ENCODE data around the gene RASA3.

Gene RASA3

GRCh38 chr13:114167426-114167825 is 35.0 kb upstream of the RASA3 start:
- no peak overlapping the region for H3K4me3 ChIP-seq (ENCODE audit: low read length)
- H3K4me1 ChIP-seq (ENCODE audit: low read length), result no peaks in the 10 kb centered on the region
- no peaks in the 10 kb centered on the region for H3K79me2 ChIP-seq (ENCODE audit: low read length)
- no peak overlapping the region for H3K27ac ChIP-seq (ENCODE audit: low read length)
- TF ChIP-seq EZH2phosphoT487 (IDR thresholded peaks at IDR 0.05; ENCODE audit: low read depth), result no peak
- TF ChIP-seq CTCF (IDR thresholded peaks at IDR 0.05; ENCODE audit: low read depth, low read length), result no peak
- no peaks in the 10 kb centered on the region for H4K20me1 ChIP-seq (ENCODE audit: insufficient read depth, low read length)
- no peak overlapping the region for H3K9ac ChIP-seq (ENCODE audit: low read length)
- no peak overlapping the region for H3K4me2 ChIP-seq (ENCODE audit: low read length)
- H2AFZ ChIP-seq (ENCODE audit: low read depth, low read length), result no peak overlapping the region
- no peaks in the 10 kb centered on the region for H3K36me3 ChIP-seq (replicated peaks; ENCODE audit: low read depth, low read length)
- no peaks in the 10 kb centered on the region for H3K9me3 ChIP-seq (ENCODE audit: insufficient read depth, low read length)
- peaks cover 25% of the 10 kb centered on the region for H3K27me3 ChIP-seq (ENCODE audit: low read depth, low read length)

GRCh38 chr13:114166381-114167131 is 34.1 kb upstream of the RASA3 start:
- no peaks in the 10 kb centered on the region for H4K20me1 ChIP-seq (ENCODE audit: insufficient read depth, low read length)
- no peaks in the 10 kb centered on the region for H3K4me1 ChIP-seq (ENCODE audit: low read length)
- no peak overlapping the region for H3K4me3 ChIP-seq (ENCODE audit: low read length)
- H3K36me3 ChIP-seq (replicated peaks; ENCODE audit: low read depth, low read length), result no peaks in the 10 kb centered on the region
- H3K4me2 ChIP-seq (ENCODE audit: low read length), result no peak overlapping the region
- no peak overlapping the region for H3K27ac ChIP-seq (ENCODE audit: low read length)
- peaks cover 23% of the 10 kb centered on the region for H3K27me3 ChIP-seq (ENCODE audit: low read depth, low read length)
- H3K9me3 ChIP-seq (ENCODE audit: insufficient read depth, low read length), result no peaks in the 10 kb centered on the region
- no peak overlapping the region for H2AFZ ChIP-seq (ENCODE audit: low read depth, low read length)
- TF ChIP-seq CTCF (IDR thresholded peaks at IDR 0.05; ENCODE audit: low read depth, low read length) (no peak), EZH2phosphoT487 (IDR thresholded peaks at IDR 0.05; ENCODE audit: low read depth) (no peak)
- no peak overlapping the region for H3K9ac ChIP-seq (ENCODE audit: low read length)
- no peaks in the 10 kb centered on the region for H3K79me2 ChIP-seq (ENCODE audit: low read length)

- no peaks in the 10 kb centered on the region for H3K79me2 ChIP-seq (ENCODE audit: low read length)
- H4K20me1 ChIP-seq (ENCODE audit: insufficient read depth, low read length), result no peaks in the 10 kb centered on the region
- no peaks in the 10 kb centered on the region for H3K36me3 ChIP-seq (replicated peaks; ENCODE audit: low read depth, low read length)
- H3K27ac ChIP-seq (ENCODE audit: low read length), result no peak overlapping the region
- no peaks in the 10 kb centered on the region for H3K9me3 ChIP-seq (ENCODE audit: insufficient read depth, low read length)
- no peak overlapping the region for H3K9ac ChIP-seq (ENCODE audit: low read length)
- no peak overlapping the region for H2AFZ ChIP-seq (ENCODE audit: low read depth, low read length)
- H3K4me2 ChIP-seq (ENCODE audit: low read length), result no peak overlapping the region
- no peak for TF ChIP-seq CTCF (IDR thresholded peaks at IDR 0.05; ENCODE audit: low read depth, low read length)
- no peak for TF ChIP-seq EZH2phosphoT487 (IDR thresholded peaks at IDR 0.05; ENCODE audit: low read depth)
- no peak overlapping the region for H3K4me3 ChIP-seq (ENCODE audit: low read length)
- no peaks in the 10 kb centered on the region for H3K4me1 ChIP-seq (ENCODE audit: low read length)
- peaks cover 20% of the 10 kb centered on the region for H3K27me3 ChIP-seq (ENCODE audit: low read depth, low read length)
These were observed 32.4 kb upstream of the RASA3 start for GRCh38 chr13:114164681-114165429.

GRCh38 chr13:114164053-114164452 is 31.6 kb upstream of the RASA3 start:
- H3K9ac ChIP-seq (ENCODE audit: low read length), result no peak overlapping the region
- H3K9me3 ChIP-seq (ENCODE audit: insufficient read depth, low read length), result no peaks in the 10 kb centered on the region
- no peaks in the 10 kb centered on the region for H3K79me2 ChIP-seq (ENCODE audit: low read length)
- H3K4me1 ChIP-seq (ENCODE audit: low read length), result no peaks in the 10 kb centered on the region
- no peak overlapping the region for H3K4me3 ChIP-seq (ENCODE audit: low read length)
- H3K27me3 ChIP-seq (ENCODE audit: low read depth, low read length), result peaks cover 19% of the 10 kb centered on the region
- no peak for TF ChIP-seq CTCF (IDR thresholded peaks at IDR 0.05; ENCODE audit: low read depth, low read length)
- TF ChIP-seq EZH2phosphoT487 (IDR thresholded peaks at IDR 0.05; ENCODE audit: low read depth), result no peak
- no peaks in the 10 kb centered on the region for H4K20me1 ChIP-seq (ENCODE audit: insufficient read depth, low read length)
- H3K27ac ChIP-seq (ENCODE audit: low read length), result no peak overlapping the region
- H2AFZ ChIP-seq (ENCODE audit: low read depth, low read length), result no peak overlapping the region
- no peaks in the 10 kb centered on the region for H3K36me3 ChIP-seq (replicated peaks; ENCODE audit: low read depth, low read length)
- H3K4me2 ChIP-seq (ENCODE audit: low read length), result no peak overlapping the region

Data from OCI-LY3 (cell line).